Measurements from ENCODE around the gene LCE1E.

The LCE1E gene

GRCh38 chr1:152760551-152761190 lies 25.4 kb upstream of the LCE1E start:
- Mint-ChIP-seq H3K4me3 (no peak overlapping the region), H3K4me1 (ENCODE audit: low read depth) (no peaks in the 10 kb centered on the region), H3K36me3 (ENCODE audit: low read depth) (no peaks in the 10 kb centered on the region), H3K9me3 (no peaks in the 10 kb centered on the region), H3K27me3 (peaks cover 28% of the 10 kb centered on the region), H3K27ac (no peak overlapping the region)
- no peak for DNase-seq

- Mint-ChIP-seq H3K36me3 (ENCODE audit: low read depth) (no peaks in the 10 kb centered on the region), H3K9me3 (no peaks in the 10 kb centered on the region), H3K27me3 (peaks cover 24% of the 10 kb centered on the region), H3K4me1 (ENCODE audit: low read depth) (no peaks in the 10 kb centered on the region), H3K27ac (no peak overlapping the region), H3K4me3 (no peak overlapping the region)
- no peak for DNase-seq
Measured at GRCh38 chr1:152761609-152762213, 24.3 kb upstream of the LCE1E start.

- no peak overlapping the region for H3K4me3 Mint-ChIP-seq
- H3K27ac Mint-ChIP-seq = no peak overlapping the region
- no peaks in the 10 kb centered on the region for H3K9me3 Mint-ChIP-seq
- no peaks in the 10 kb centered on the region for H3K4me1 Mint-ChIP-seq (ENCODE audit: low read depth)
- H3K36me3 Mint-ChIP-seq (ENCODE audit: low read depth) = no peaks in the 10 kb centered on the region
- DNase-seq = no peak
- H3K27me3 Mint-ChIP-seq = peaks cover 5% of the 10 kb centered on the region
Measured at GRCh38 chr1:152768847-152769533, 17.1 kb upstream of the LCE1E start.

- no peaks in the 10 kb centered on the region for H3K36me3 Mint-ChIP-seq (ENCODE audit: low read depth)
- H3K27me3 Mint-ChIP-seq = peaks cover 16% of the 10 kb centered on the region
- H3K27ac Mint-ChIP-seq = no peak overlapping the region
- no peak overlapping the region for H3K4me3 Mint-ChIP-seq
- H3K4me1 Mint-ChIP-seq (ENCODE audit: low read depth) = no peaks in the 10 kb centered on the region
- DNase-seq = no peak
- H3K9me3 Mint-ChIP-seq = no peaks in the 10 kb centered on the region
Measured at GRCh38 chr1:152770411-152770810, 15.6 kb upstream of the LCE1E start.

- peaks cover 34% of the 10 kb centered on the region for H3K27me3 Mint-ChIP-seq
- H3K36me3 Mint-ChIP-seq (ENCODE audit: low read depth) = no peaks in the 10 kb centered on the region
- H3K9me3 Mint-ChIP-seq = no peaks in the 10 kb centered on the region
- H3K27ac Mint-ChIP-seq = no peak within 1 kb of the TSS
- DNase-seq = no peak
- H3K4me3 Mint-ChIP-seq = no peak within 1 kb of the TSS
- no peaks in the 10 kb centered on the region for H3K4me1 Mint-ChIP-seq (ENCODE audit: low read depth)
Measured at GRCh38 chr1:152774875-152775274, 11.2 kb upstream of the LCE1E start, which contains the start of gene LCE1F. Gene LCE1F, plus strand, starts transcription at chr1:152775140. Its CDS starts 1,232 bp downstream, at chr1:152776372.

GRCh38 chr1:152776361-152776760 lies 9.7 kb upstream of the LCE1E start:
- Mint-ChIP-seq H3K27ac (no peak overlapping the region), H3K9me3 (no peaks in the 10 kb centered on the region), H3K4me3 (no peak overlapping the region), H3K36me3 (ENCODE audit: low read depth) (no peaks in the 10 kb centered on the region), H3K4me1 (ENCODE audit: low read depth) (no peaks in the 10 kb centered on the region), H3K27me3 (peaks cover 36% of the 10 kb centered on the region)
- no peak for DNase-seq

- H3K9me3 Mint-ChIP-seq = no peaks in the 10 kb centered on the region
- no peak overlapping the region for H3K27ac Mint-ChIP-seq
- H3K27me3 Mint-ChIP-seq = peaks cover 39% of the 10 kb centered on the region
Measured at GRCh38 chr1:152777510-152778137, 8.4 kb upstream of the LCE1E start.

GRCh38 chr1:152783095-152783494 lies 3.0 kb upstream of the LCE1E start:
- H3K27me3 Mint-ChIP-seq = peaks cover 57% of the 10 kb centered on the region
- no peaks in the 10 kb centered on the region for H3K9me3 Mint-ChIP-seq
- H3K4me1 Mint-ChIP-seq (ENCODE audit: low read depth) = no peaks in the 10 kb centered on the region
- H3K4me3 Mint-ChIP-seq = no peak overlapping the region
- no peak for DNase-seq
- H3K27ac Mint-ChIP-seq = no peak overlapping the region
- no peaks in the 10 kb centered on the region for H3K36me3 Mint-ChIP-seq (ENCODE audit: low read depth)

More at GRCh38 chr1:152777510-152778137, 8.4 kb upstream of the LCE1E start:
- Mint-ChIP-seq H3K36me3 (ENCODE audit: low read depth) (no peaks in the 10 kb centered on the region), H3K4me3 (no peak overlapping the region), H3K4me1 (ENCODE audit: low read depth) (no peaks in the 10 kb centered on the region)
- DNase-seq = no peak

GRCh38 chr1:152795686-152796085 lies 9.6 kb downstream of the LCE1E start:
- DNase-seq = no peak
- Mint-ChIP-seq H3K4me1 (ENCODE audit: low read depth) (no peaks in the 10 kb centered on the region), H3K27ac (no peak overlapping the region), H3K27me3 (peaks cover 15% of the 10 kb centered on the region), H3K9me3 (no peaks in the 10 kb centered on the region), H3K36me3 (ENCODE audit: low read depth) (no peaks in the 10 kb centered on the region), H3K4me3 (no peak overlapping the region)

GRCh38 chr1:152796421-152796820 lies 10.4 kb downstream of the LCE1E start, which contains the start of gene LCE1D:
Gene LCE1D, plus strand, starts transcription at chr1:152796721. Its CDS starts 1,074 bp downstream, at chr1:152797795.
- no peak within 1 kb of the TSS for H3K4me3 Mint-ChIP-seq
- H3K27me3 Mint-ChIP-seq = peaks cover 22% of the 10 kb centered on the region
- H3K9me3 Mint-ChIP-seq = no peaks in the 10 kb centered on the region
- H3K36me3 Mint-ChIP-seq (ENCODE audit: low read depth) = no peaks in the 10 kb centered on the region
- H3K4me1 Mint-ChIP-seq (ENCODE audit: low read depth) = no peaks in the 10 kb centered on the region
- DNase-seq = no peak
- H3K27ac Mint-ChIP-seq = no peak within 1 kb of the TSS

GRCh38 chr1:152801333-152801732 lies 15.3 kb downstream of the LCE1E start:
- no peak overlapping the region for H3K4me3 Mint-ChIP-seq
- peaks cover 54% of the 10 kb centered on the region for H3K27me3 Mint-ChIP-seq
- H3K4me1 Mint-ChIP-seq (ENCODE audit: low read depth) = no peaks in the 10 kb centered on the region

GRCh38 chr1:152806576-152806975 lies 20.5 kb downstream of the LCE1E start, which contains the start of gene LCE1C:
Gene LCE1C, minus strand, starts transcription at chr1:152806651. Its CDS starts 1,173 bp downstream, at chr1:152805478.
- Mint-ChIP-seq H3K27me3 (peaks cover 40% of the 10 kb centered on the region), H3K4me1 (ENCODE audit: low read depth) (no peaks in the 10 kb centered on the region), H3K9me3 (no peaks in the 10 kb centered on the region), H3K27ac (no peak within 1 kb of the TSS), H3K4me3 (no peak within 1 kb of the TSS), H3K36me3 (ENCODE audit: low read depth) (no peaks in the 10 kb centered on the region)
- no peak for DNase-seq

More at GRCh38 chr1:152801333-152801732, 15.3 kb downstream of the LCE1E start:
- no peak for DNase-seq
- H3K9me3 Mint-ChIP-seq = no peaks in the 10 kb centered on the region
- no peaks in the 10 kb centered on the region for H3K36me3 Mint-ChIP-seq (ENCODE audit: low read depth)
- no peak overlapping the region for H3K27ac Mint-ChIP-seq

- no peaks in the 10 kb centered on the region for H3K4me1 Mint-ChIP-seq (ENCODE audit: low read depth)
- peaks cover 28% of the 10 kb centered on the region for H3K27me3 Mint-ChIP-seq
- no peak overlapping the region for H3K27ac Mint-ChIP-seq
- no peaks in the 10 kb centered on the region for H3K36me3 Mint-ChIP-seq (ENCODE audit: low read depth)
- DNase-seq = no peak
- no peaks in the 10 kb centered on the region for H3K9me3 Mint-ChIP-seq
- no peak overlapping the region for H3K4me3 Mint-ChIP-seq
Measured at GRCh38 chr1:152811050-152811449, 25.0 kb downstream of the LCE1E start.

- no peaks in the 10 kb centered on the region for H3K36me3 Mint-ChIP-seq (ENCODE audit: low read depth)
- no peak for DNase-seq
- H3K27me3 Mint-ChIP-seq = peaks cover 28% of the 10 kb centered on the region
- no peak within 1 kb of the TSS for H3K27ac Mint-ChIP-seq
- H3K4me1 Mint-ChIP-seq (ENCODE audit: low read depth) = no peaks in the 10 kb centered on the region
- H3K4me3 Mint-ChIP-seq = no peak within 1 kb of the TSS
- no peaks in the 10 kb centered on the region for H3K9me3 Mint-ChIP-seq
Measured at GRCh38 chr1:152811671-152812070, 25.6 kb downstream of the LCE1E start, which contains the start of gene LCE1B. Gene LCE1B, plus strand, starts transcription at chr1:152811971. Its CDS starts 476 bp downstream, at chr1:152812447.
